NB4 (cell line): ENCODE data around the gene ATRAID.

Source experiments
- DNase-seq: peaks from one replicate; pipeline ENCODE4 v3.0.0; 2010; ENCODE audit warnings: low read depth
- H3K4me3 ChIP-seq: one replicate; pipeline ENCODE4 v1.5.1; 2011; ENCODE audit warnings: mild to moderate bottlenecking, low read depth, low read length, moderate library complexity
- MYC ChIP-seq: IDR thresholded peaks from 2 replicates; pipeline ENCODE4 v1.6.1; 2011; ENCODE audit warnings: low read depth, low read length
- POLR2A ChIP-seq: IDR thresholded peaks from 2 replicates; pipeline ENCODE4 v1.6.1; 2011; ENCODE audit warnings: mild to moderate bottlenecking; ENCODE audit not compliant: insufficient read length; ENCODE audit errors: extremely low read depth
- TF ChIP-seq, protein P1 (sequence below): IDR thresholded peaks from one replicate; pipeline ENCODE4 v1.5.1; 2012; ENCODE audit warnings: low read depth, low read length
- TF ChIP-seq, protein P2 (sequence below): IDR thresholded peaks from 2 replicates; pipeline ENCODE4 v1.6.1; 2011; ENCODE audit warnings: low read depth, low read length

The ATRAID gene

DNA sequence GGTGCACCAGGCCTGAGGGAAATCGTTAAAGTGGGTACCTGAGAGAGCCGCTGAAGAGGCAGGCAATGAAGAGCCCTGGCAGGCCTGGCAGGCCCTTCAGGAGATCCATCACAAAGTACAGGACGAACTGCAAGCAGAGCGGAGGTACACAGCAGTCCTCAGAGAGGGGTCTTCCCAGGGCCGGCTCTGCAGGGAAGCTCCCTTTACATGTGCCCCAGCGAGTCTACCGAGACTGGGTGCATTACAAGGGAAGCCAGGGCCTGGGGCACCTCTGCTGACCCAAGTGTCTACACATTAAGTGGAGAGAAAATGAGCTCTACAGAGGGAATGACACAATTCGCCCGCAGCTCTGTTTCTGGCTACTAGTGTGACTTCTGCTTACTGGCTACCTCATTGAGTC is 8.1 kb upstream of the ATRAID start:
- no peak overlapping the region for H3K4me3 ChIP-seq
- DNase-seq, result no peak
- TF ChIP-seq, protein P1, sequence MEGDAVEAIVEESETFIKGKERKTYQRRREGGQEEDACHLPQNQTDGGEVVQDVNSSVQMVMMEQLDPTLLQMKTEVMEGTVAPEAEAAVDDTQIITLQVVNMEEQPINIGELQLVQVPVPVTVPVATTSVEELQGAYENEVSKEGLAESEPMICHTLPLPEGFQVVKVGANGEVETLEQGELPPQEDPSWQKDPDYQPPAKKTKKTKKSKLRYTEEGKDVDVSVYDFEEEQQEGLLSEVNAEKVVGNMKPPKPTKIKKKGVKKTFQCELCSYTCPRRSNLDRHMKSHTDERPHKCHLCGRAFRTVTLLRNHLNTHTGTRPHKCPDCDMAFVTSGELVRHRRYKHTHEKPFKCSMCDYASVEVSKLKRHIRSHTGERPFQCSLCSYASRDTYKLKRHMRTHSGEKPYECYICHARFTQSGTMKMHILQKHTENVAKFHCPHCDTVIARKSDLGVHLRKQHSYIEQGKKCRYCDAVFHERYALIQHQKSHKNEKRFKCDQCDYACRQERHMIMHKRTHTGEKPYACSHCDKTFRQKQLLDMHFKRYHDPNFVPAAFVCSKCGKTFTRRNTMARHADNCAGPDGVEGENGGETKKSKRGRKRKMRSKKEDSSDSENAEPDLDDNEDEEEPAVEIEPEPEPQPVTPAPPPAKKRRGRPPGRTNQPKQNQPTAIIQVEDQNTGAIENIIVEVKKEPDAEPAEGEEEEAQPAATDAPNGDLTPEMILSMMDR, result no peak
- TF ChIP-seq MYC (no peak), POLR2A (no peak)
- TF ChIP-seq, protein P2, sequence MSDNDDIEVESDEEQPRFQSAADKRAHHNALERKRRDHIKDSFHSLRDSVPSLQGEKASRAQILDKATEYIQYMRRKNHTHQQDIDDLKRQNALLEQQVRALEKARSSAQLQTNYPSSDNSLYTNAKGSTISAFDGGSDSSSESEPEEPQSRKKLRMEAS, result no peak

DNA sequence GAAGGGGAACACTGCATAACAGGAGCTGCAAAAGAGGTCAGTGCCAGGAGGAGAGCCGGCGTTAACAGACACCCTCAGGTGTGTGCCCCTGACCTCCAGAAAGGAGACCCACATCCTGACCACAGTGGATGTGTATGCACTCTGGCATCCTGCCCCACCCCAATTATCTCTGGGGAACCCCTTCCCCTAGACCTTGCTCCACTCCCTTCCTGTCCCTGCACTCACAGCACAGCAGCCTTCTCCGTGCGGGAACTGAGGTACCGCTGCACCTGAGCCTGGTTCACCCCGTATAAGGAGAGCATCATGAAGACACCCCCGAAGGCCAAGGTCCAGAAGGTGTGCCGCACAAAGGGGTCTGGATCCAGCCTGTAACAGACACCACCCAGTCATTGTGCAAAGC is 7.3 kb upstream of the ATRAID start:
- no peak overlapping the region for H3K4me3 ChIP-seq
- TF ChIP-seq, protein P1, result no peak
- no peak for TF ChIP-seq POLR2A
- TF ChIP-seq MYC, result no peak
- TF ChIP-seq, protein P2, result no peak

DNA sequence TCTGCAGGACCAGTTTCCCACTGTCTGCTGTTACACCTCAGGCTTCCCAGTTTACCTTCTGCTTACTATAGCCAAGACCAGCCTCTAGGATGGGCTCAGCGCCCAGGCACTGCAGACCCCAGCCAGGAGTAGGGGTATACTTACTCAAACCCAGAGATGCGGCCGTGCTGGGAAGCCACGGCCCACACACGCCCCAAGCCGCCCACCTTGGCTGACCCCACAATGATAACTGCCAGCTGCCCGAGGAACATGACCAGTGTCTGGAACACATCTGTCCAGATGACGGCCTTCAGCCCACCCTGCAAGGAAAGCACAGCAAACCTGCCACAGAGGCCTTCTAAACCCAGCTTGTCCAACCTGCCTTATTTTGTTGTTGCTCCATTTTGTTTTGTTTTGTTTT is 6.6 kb upstream of the ATRAID start:
- TF ChIP-seq MYC (no peak), POLR2A (no peak)
- TF ChIP-seq, protein P1, result no peak
- TF ChIP-seq, protein P2, result no peak
- no peak for DNase-seq

More for the DNA sequence above, 7.3 kb upstream of the ATRAID start:
- no peak for DNase-seq

DNA sequence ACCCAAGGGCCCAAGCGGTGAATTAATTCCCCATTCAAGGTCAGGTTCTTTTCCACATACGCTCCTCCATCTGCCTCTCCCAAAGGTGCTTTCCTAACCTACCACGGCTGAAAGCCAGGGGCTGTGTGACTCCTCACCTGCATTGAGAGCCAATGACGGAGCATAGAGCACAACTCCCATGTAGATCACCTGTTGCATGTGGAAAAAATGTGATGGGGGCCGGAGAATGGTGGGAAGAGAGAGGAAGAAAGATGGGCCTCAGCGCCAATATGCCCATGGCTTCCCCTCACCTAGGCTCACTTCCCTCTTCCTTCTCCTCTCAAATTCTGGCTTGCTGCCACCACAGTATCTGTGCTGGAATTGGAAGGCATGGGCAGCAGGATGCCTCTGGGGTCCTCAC is 5.5 kb upstream of the ATRAID start:
- TF ChIP-seq POLR2A (no peak), MYC (no peak)
- TF ChIP-seq, protein P1, result no peak
- TF ChIP-seq, protein P2, result no peak
- H3K4me3 ChIP-seq, result no peak overlapping the region
- no peak for DNase-seq

More for the DNA sequence above, 6.6 kb upstream of the ATRAID start:
- H3K4me3 ChIP-seq, result no peak overlapping the region

DNA sequence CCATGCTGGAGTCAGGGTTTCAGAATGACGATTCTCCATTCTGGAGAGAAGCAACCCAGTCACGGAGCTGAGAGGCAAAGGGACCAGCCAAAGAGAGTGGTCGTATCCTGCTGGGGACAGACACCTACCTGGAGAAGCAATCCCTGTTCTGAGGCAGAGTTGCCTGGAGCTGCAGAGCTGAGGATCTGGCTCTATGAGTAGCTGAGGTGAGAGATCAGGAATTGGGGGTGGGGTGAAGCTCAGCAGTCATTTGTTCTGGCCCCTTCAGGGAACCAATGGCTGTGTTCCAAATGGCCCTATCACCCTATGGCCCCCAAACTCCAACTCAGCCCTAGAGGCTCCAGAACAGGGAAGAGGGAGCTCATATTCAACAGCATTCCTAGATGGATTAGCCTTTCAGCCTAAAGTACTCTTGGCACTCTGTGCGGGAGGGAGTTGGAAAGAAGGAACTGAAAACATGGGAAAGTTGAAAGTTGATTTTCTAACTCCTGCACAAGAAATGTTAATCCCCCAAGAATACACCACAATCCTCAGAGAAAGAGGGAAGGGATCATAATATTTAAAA is 3.3 kb upstream of the ATRAID start:
- TF ChIP-seq, protein P2, result no peak
- TF ChIP-seq, protein P1, result no peak
- TF ChIP-seq POLR2A (no peak), MYC (no peak)
- no peak overlapping the region for H3K4me3 ChIP-seq
- no peak for DNase-seq
